GM12874 (cell line): Measurements from ENCODE around the gene RETREG3.
A peak's percentile ranks its signal among the peaks of the same experiment; 100 is the strongest.
"Not testable (repeated sequence)": the region's sequence is repeated elsewhere in the genome, so short reads cannot be mapped to it uniquely, and the experiment has no call there.

Experiments
- CTCF ChIP-seq: IDR thresholded peaks from 2 replicates; pipeline ENCODE4 v1.5.1; 2011; ENCODE audit warnings: low read depth, mild to moderate bottlenecking, control low read depth, low read length, moderate library complexity; ENCODE audit not compliant: insufficient read depth

RETREG3 gene

GRCh38 chr17:42555961-42556617 lies 53.1 kb downstream of the RETREG3 start:
- peak; percentile 11; the same call in 1 of the 2 replicates for TF ChIP-seq CTCF

GRCh38 chr17:42555122-42555622 lies 54.0 kb downstream of the RETREG3 start:
- no peak for TF ChIP-seq CTCF

- TF ChIP-seq CTCF = no peak
These were observed 54.7 kb downstream of the RETREG3 start for GRCh38 chr17:42554250-42555121.

GRCh38 chr17:42553866-42554249 lies 55.3 kb downstream of the RETREG3 start:
- TF ChIP-seq CTCF = no peak

GRCh38 chr17:42553161-42553818 lies 55.9 kb downstream of the RETREG3 start:
- TF ChIP-seq CTCF = no peak

GRCh38 chr17:42552736-42553135 lies 56.4 kb downstream of the RETREG3 start, which contains the start of gene HSD17B1:
HSD17B1 (plus strand) TSS chr17:42552923; CDS start chr17:42552934, 11 bp downstream.
- not testable (repeated sequence) for TF ChIP-seq CTCF
